Measurements from ENCODE around the gene NLGN1.

The NLGN1 gene

GRCh38 chr3:173624086-173624485, 226.5 kb downstream of the NLGN1 start:
- DNase-seq (ENCODE audit: low read depth): no peak
- TF ChIP-seq, protein P1, sequence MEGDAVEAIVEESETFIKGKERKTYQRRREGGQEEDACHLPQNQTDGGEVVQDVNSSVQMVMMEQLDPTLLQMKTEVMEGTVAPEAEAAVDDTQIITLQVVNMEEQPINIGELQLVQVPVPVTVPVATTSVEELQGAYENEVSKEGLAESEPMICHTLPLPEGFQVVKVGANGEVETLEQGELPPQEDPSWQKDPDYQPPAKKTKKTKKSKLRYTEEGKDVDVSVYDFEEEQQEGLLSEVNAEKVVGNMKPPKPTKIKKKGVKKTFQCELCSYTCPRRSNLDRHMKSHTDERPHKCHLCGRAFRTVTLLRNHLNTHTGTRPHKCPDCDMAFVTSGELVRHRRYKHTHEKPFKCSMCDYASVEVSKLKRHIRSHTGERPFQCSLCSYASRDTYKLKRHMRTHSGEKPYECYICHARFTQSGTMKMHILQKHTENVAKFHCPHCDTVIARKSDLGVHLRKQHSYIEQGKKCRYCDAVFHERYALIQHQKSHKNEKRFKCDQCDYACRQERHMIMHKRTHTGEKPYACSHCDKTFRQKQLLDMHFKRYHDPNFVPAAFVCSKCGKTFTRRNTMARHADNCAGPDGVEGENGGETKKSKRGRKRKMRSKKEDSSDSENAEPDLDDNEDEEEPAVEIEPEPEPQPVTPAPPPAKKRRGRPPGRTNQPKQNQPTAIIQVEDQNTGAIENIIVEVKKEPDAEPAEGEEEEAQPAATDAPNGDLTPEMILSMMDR (conservative IDR thresholded peaks at IDR 0.05; ENCODE audit: low read length): no peak
- no peak overlapping the region for H3K4me3 ChIP-seq (ENCODE audit: low read length)

GRCh38 chr3:173630849-173631248, 233.3 kb downstream of the NLGN1 start:
- DNase-seq (ENCODE audit: low read depth): no peak
- TF ChIP-seq, protein P1 (conservative IDR thresholded peaks at IDR 0.05; ENCODE audit: low read length): no peak
- H3K4me3 ChIP-seq (ENCODE audit: low read length): no peak overlapping the region

DNA sequence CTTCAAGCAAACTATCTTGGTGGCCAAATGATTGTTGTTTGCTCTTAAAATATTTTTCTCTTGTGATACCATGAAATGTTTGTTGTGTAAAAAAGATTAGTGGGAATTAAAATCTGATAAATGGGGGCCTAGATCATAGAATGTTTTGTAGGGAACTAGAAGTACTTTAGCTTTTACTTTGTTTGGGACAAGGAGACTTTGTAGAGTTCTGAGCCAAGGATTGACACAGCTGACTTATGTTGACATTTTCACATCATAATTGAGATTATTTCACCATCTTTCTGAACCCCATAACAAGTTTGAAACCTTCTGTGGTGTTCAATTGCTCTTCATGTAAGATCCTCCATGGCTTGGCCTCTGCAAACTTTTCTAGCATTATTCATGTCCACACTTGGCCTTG, 235.4 kb downstream of the NLGN1 start:
- no peak for DNase-seq (ENCODE audit: low read depth)
- TF ChIP-seq, protein P1 (conservative IDR thresholded peaks at IDR 0.05; ENCODE audit: low read length): no peak
- H3K4me3 ChIP-seq (ENCODE audit: low read length): no peak overlapping the region

DNA sequence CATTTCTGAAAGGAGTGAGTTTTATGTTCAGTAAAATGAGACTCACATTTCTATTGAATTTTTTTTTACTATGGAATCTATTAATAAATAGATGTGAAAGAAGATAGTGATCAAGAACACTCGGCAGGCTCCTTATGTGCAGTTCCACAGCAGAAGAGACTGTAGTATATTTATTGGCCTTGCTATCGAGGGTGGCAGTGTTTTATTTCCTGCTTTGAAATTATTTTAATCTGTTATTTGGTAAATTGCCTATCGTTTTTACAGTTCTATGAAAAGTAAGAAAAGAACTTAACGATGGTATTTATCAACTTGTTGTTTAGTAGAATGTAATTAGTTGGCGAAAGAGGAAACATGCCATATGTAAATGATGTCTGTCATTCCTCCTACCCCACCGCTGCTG, 238.3 kb downstream of the NLGN1 start:
- no peak overlapping the region for H3K4me3 ChIP-seq (ENCODE audit: low read length)
- DNase-seq (ENCODE audit: low read depth): no peak
- TF ChIP-seq, protein P1 (conservative IDR thresholded peaks at IDR 0.05; ENCODE audit: low read length): no peak

- no peak overlapping the region for H3K4me3 ChIP-seq (ENCODE audit: low read length)
- no peak for DNase-seq (ENCODE audit: low read depth)
- TF ChIP-seq, protein P1 (conservative IDR thresholded peaks at IDR 0.05; ENCODE audit: low read length): no peak
These were observed 241.6 kb downstream of the NLGN1 start for GRCh38 chr3:173639098-173639497.

DNA sequence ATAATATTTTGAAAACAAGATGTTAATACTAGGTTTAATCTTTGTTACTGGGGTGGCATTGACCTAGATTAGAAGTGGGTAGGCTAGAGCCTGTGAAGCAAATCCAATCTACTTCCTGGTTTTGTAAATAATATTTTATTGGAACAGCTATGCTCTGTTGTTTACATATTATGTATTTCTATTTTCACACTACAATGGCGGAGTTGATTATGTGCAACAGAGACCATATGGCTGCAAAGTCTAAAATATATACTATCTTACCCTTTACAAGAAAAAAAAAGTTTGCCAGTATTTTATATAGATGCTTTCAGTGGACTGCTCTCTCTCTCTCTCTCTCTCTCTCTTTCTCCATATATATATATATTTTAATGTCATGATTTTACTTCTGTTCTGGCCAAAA, 244.2 kb downstream of the NLGN1 start:
- H3K4me3 ChIP-seq (ENCODE audit: low read length): no peak overlapping the region
- TF ChIP-seq, protein P1 (conservative IDR thresholded peaks at IDR 0.05; ENCODE audit: low read length): no peak
- no peak for DNase-seq (ENCODE audit: low read depth)

GRCh38 chr3:173644086-173645082, 246.8 kb downstream of the NLGN1 start:
- no peak for DNase-seq (ENCODE audit: low read depth)
- H3K4me3 ChIP-seq (ENCODE audit: low read length): no peak overlapping the region
- TF ChIP-seq, protein P1 (conservative IDR thresholded peaks at IDR 0.05; ENCODE audit: low read length): no peak
